ENCODE measurements around the gene XAB2.

Gene XAB2

GRCh38 chr19:7632340-7633203 lies 3.2 kb upstream of the XAB2 start:
- DNase-seq = no peak

GRCh38 chr19:7631577-7631976 lies 2.2 kb upstream of the XAB2 start:
- DNase-seq = no peak

GRCh38 chr19:7628589-7629311 lies 595 bp downstream of the XAB2 start:
- DNase-seq = peak; percentile 5

GRCh38 chr19:7627166-7627565 lies 2.2 kb downstream of the XAB2 start:
- no peak for DNase-seq

GRCh38 chr19:7625763-7626372 lies 3.5 kb downstream of the XAB2 start:
- DNase-seq = no peak

- no peak for DNase-seq
Observed at GRCh38 chr19:7624810-7625209, 4.5 kb downstream of the XAB2 start.

GRCh38 chr19:7623725-7624603 lies 5.4 kb downstream of the XAB2 start:
- no peak for DNase-seq

- DNase-seq = peak; percentile 32
Observed at GRCh38 chr19:7622933-7623685, 6.2 kb downstream of the XAB2 start.

- DNase-seq = no peak
Observed at GRCh38 chr19:7620442-7621412, 8.6 kb downstream of the XAB2 start.

- no peak for DNase-seq
Observed at GRCh38 chr19:7619671-7620441, 9.5 kb downstream of the XAB2 start.

- peak; percentile 53 for DNase-seq
Observed at GRCh38 chr19:7618771-7619510, 10.4 kb downstream of the XAB2 start.

GRCh38 chr19:7618348-7618747 lies 11.0 kb downstream of the XAB2 start:
- peak; percentile 33 for DNase-seq

GRCh38 chr19:7617735-7618134 lies 11.6 kb downstream of the XAB2 start:
- DNase-seq = no peak

- no peak for DNase-seq
Observed at GRCh38 chr19:7617172-7617571, 12.2 kb downstream of the XAB2 start.

- DNase-seq = no peak
Observed at GRCh38 chr19:7614859-7615741, 14.2 kb downstream of the XAB2 start.

- DNase-seq = no peak
Observed at GRCh38 chr19:7612282-7613274, 16.8 kb downstream of the XAB2 start.
